ENCODE results near the gene MYL12A.

MYL12A gene

GRCh38 chr18:3224223-3224622, 23.4 kb upstream of the MYL12A start:
- DNase-seq (ENCODE audit: low read depth in 2 of 2, low spot score in 1 of 2): no peak

- no peak for DNase-seq (ENCODE audit: low read depth in 2 of 2, low spot score in 1 of 2)
Observed at GRCh38 chr18:3225588-3225987, 22.0 kb upstream of the MYL12A start.

DNA sequence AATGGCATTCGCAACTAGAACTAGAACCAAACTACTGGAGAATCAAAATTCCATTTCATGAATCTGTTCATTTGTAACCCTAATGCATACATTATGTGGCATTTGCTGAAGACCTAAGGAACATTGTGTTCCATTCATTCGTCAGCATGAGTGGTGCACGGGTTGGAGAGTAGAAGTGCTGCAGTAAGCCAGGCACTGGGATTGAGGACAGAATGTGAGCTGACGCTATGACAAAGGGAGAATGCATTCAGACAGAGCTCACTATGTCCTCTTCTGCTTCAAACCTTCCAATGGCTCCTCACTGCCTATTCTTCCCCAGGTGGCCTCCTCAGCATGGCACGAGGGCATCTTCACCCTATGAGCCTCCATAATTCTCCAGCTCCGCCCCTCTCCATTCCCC, 21.6 kb upstream of the MYL12A start:
- DNase-seq (ENCODE audit: low read depth in 2 of 2, low spot score in 1 of 2): no peak

GRCh38 chr18:3230401-3231334, 16.9 kb upstream of the MYL12A start:
- no peak for DNase-seq (ENCODE audit: low read depth in 2 of 2, low spot score in 1 of 2)

GRCh38 chr18:3233004-3233403, 14.6 kb upstream of the MYL12A start:
- DNase-seq (ENCODE audit: low read depth in 2 of 2, low spot score in 1 of 2): no peak

DNA sequence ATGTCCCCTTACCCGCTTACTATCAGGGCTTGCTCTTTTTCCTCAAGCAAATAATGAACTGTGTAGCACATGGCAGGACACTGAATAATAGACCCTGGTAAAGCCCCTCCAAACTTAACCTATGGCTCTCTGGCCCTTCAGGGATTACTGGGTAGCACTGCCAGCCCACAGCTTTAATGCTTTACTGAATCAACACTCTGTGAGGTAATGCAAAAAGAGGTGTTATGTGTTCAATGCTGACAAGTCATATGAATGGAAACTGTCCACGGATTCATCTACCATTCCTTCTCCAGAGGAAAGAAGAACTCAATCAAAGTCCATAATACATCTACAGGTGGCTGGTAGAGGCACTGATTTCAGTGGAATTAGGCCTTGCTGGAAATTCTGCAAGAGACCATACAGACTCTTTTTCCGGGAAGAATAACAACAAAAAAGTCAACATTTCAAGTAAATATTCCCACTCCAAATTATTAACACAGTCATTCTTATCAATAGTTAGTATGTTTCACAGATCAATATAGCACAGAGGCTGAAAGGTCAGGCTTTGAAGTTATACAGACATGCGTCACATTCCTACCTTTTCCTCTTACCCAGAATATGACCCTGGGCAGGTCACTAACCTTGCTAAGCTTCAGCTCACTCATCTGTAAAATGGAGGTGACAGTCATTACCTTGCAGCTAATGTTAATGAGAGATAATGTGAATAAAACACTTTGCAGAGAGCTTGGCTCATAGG, 14.0 kb upstream of the MYL12A start:
- DNase-seq (ENCODE audit: low read depth in 2 of 2, low spot score in 1 of 2): no peak

- DNase-seq (ENCODE audit: low read depth in 2 of 2, low spot score in 1 of 2): no peak
Observed at GRCh38 chr18:3234457-3234856, 13.1 kb upstream of the MYL12A start.

- no peak for DNase-seq (ENCODE audit: low read depth in 2 of 2, low spot score in 1 of 2)
Observed at GRCh38 chr18:3235846-3236245, 11.8 kb upstream of the MYL12A start.

DNA sequence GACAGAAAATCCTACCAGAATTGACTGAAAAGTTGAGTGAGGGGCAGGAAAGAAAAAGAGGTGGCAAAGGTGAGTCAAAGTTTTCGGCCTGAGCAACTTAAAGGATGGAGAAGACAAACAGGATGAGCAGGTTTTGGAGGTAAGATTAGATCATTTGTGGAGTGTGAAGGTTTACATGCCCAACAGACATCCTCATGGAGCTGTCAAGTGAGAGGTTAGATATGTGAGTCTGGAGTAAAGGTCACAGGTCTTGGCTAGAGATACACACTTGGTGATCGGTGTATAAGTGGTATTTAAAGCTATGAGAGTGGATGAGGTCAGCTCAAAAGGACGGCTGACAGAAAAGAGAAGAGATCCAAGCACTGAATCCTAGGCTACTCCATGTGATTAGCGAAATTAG, 11.1 kb upstream of the MYL12A start:
- DNase-seq (ENCODE audit: low read depth in 2 of 2, low spot score in 1 of 2): no peak

- no peak for DNase-seq (ENCODE audit: low read depth in 2 of 2, low spot score in 1 of 2)
Observed at GRCh38 chr18:3238742-3239141, 8.9 kb upstream of the MYL12A start.

DNA sequence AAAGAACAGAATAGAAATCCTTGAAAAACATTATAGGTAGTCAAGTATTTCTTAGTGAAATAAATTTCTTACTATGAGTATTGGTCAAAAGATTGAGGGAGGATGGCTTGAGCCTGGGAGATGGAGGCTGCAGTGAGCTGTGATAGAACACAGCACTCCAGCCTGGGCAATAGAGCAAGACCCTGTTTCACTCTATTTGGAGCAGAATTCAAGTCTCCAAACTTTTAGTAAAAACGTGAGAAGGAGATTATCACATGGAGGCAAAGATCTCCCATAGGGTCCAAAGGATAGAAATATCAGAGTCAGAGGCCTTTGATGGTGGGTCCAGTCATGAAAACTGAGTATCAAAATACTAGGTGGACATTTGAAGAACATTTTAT, 2.4 kb upstream of the MYL12A start:
- DNase-seq (ENCODE audit: low read depth in 2 of 2, low spot score in 1 of 2): no peak

GRCh38 chr18:3245853-3246634, 1.6 kb upstream of the MYL12A start:
- DNase-seq (ENCODE audit: low read depth in 2 of 2, low spot score in 1 of 2): peak; percentile 54 to 66

GRCh38 chr18:3246635-3247239, 864 bp upstream of the MYL12A start:
- DNase-seq (ENCODE audit: low read depth in 2 of 2, low spot score in 1 of 2): no peak

GRCh38 chr18:3248062-3248657, 559 bp downstream of the MYL12A start:
- DNase-seq (ENCODE audit: low read depth in 2 of 2, low spot score in 1 of 2): no peak

DNA sequence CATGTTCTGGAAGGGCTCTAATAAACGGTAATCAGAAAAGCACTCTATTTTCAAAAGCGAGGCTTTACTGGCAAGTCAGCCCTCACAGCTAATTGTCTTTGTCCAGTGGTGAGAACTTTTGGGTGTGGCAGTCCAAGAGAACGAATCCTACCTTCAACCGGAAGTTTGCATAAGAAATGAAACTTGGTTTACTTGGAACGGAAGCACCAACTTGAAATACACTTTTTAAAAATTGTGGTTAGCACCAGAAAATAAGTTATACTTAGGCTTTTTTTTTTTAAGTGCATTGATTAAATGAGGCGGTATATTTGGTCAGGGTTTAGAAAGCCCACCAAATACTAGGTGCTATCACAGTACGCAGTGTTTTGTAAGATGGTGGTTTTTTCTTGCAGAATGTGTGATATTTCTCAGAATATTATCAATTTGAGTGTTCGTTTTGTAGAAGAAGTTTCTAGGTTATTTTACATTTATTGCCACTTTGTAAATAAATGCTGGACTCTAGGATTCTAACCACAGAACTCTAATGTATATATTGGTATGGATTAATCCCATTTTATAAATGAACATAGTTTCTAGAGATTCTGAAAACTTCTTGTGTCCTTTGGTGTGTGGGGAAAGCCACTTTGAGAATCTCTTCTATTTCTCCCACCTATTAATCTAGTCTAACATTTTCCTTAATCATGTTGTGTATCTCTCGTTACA, 1.2 kb downstream of the MYL12A start:
- DNase-seq (ENCODE audit: low read depth in 2 of 2, low spot score in 1 of 2): no peak

GRCh38 chr18:3250237-3251107, 2.9 kb downstream of the MYL12A start:
- DNase-seq (ENCODE audit: low read depth in 2 of 2, low spot score in 1 of 2): no peak

DNA sequence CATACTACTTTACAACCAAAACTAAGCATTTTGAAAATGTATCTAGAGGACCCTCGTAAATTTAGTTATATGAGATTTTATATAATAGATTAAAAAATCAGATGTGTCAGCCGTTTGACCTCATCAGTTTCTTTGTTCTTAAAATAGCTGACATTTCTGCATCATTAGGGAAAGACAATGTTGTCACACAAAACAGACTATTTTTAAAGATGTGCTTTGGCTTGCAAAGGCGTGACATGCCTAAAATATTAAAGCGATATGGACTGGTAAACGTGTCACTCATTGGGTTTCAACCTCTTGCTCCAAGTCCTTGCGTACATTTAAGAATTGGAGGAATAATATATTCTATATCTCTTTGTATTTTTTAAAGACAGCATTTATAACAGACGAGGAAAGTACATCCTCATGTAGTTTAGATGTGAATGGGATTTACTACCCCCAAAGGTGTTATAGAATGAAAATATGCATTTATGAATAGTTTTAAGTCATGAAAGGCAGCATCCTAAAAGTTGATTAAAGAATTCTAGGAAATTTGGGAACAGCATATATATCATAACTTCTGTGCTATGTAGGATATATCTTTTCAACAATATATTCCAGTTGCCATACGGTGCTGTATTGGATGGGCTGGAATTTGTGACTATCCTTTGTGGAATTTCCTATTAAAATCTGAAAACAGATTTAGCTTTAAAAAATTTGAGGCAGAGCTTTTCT, 3.8 kb downstream of the MYL12A start:
- DNase-seq (ENCODE audit: low read depth in 2 of 2, low spot score in 1 of 2): no peak

DNA sequence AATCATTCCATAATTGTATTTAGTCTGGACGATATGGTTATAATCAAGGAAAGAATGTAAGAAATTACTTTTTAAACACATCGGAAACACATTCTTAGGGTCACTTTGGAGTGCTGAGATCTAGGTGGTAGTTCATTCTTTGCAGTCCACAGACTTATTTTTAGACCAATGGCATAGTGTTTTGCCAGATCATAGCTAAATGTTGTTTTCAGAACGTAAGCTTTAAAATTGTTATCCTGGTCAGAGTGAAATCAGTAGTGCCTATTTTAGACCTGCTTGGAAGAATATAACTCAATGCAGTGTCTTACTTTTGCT, 4.3 kb downstream of the MYL12A start:
- no peak for DNase-seq (ENCODE audit: low read depth in 2 of 2, low spot score in 1 of 2)

- DNase-seq (ENCODE audit: low read depth in 2 of 2, low spot score in 1 of 2): no peak
Observed at GRCh38 chr18:3252843-3253242, 5.2 kb downstream of the MYL12A start.

All from stimulated activated CD8-positive, alpha-beta memory T cell treated with anti-CD3 and anti-CD28 coated beads, Interleukin-4, amount 100 ng/mL, for 1 hour (primary cell).